ENCODE data around the gene ZNF385B.

DNA sequence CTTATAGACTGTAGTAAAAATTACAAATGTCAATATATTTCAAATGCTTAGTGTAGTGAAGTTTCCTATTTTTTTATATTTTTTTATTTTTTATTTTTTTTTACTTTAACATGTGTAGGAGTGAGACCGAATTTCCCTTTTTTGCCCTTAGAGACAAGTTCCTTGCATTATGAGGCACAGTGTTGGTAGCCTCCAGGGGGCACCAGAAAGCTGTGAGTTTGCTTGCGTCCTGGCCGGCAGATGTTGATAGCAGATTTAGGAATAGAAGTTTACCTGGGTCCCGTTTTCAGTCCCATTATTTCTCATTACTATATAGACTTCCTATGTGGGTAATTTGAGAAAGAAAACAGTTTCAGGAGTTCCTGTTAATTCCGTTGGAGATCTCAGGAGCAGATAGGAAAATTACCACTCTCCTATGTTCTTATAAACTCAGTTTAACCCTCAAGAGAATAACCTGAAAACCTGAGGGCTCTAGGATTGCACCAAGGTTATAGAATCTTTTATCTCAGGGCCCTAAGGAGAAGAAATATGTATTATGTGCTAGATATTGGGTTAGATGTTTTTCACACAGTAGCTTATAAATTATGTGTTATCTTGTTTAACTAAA lies 439.3 kb downstream of the ZNF385B start:
- TF ChIP-seq EP300 (IDR thresholded peaks at IDR 0.05) (no peak), POLR2A (IDR thresholded peaks at IDR 0.05) (no peak)
- TF ChIP-seq, protein P1, sequence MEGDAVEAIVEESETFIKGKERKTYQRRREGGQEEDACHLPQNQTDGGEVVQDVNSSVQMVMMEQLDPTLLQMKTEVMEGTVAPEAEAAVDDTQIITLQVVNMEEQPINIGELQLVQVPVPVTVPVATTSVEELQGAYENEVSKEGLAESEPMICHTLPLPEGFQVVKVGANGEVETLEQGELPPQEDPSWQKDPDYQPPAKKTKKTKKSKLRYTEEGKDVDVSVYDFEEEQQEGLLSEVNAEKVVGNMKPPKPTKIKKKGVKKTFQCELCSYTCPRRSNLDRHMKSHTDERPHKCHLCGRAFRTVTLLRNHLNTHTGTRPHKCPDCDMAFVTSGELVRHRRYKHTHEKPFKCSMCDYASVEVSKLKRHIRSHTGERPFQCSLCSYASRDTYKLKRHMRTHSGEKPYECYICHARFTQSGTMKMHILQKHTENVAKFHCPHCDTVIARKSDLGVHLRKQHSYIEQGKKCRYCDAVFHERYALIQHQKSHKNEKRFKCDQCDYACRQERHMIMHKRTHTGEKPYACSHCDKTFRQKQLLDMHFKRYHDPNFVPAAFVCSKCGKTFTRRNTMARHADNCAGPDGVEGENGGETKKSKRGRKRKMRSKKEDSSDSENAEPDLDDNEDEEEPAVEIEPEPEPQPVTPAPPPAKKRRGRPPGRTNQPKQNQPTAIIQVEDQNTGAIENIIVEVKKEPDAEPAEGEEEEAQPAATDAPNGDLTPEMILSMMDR (IDR thresholded peaks at IDR 0.05), result peak in 5 of 7 experiments; percentile 59 to 73 (median 67)

Measured in stomach (tissue), 4 donors.